Stimulated activated CD4-positive, alpha-beta T cell treated with anti-CD3 and anti-CD28 coated beads, Interleukin-15, amount 100 ng/mL, for 1 hour (primary cell): ENCODE data around the gene ZNF821.
"Not testable (repeated sequence)": the region's sequence is repeated elsewhere in the genome, so short reads cannot be mapped to it uniquely, and the experiment has no call there.

ENCODE experiments used
- DNase-seq, 2 donors: peaks; one replicate each; pipeline ENCODE4 v3.0.0-alpha.2; 2020; ENCODE audit warnings: low read depth in 1 of 2, low spot score in 1 of 2

ZNF821 gene

GRCh38 chr16:71863995-71864394 is 20.0 kb downstream of the ZNF821 start:
- no peak for DNase-seq

- DNase-seq = no peak
Observed at GRCh38 chr16:71859762-71860521, 24.0 kb downstream of the ZNF821 start.

- no peak for DNase-seq
Observed at GRCh38 chr16:71855937-71856662, 27.9 kb downstream of the ZNF821 start.

DNA sequence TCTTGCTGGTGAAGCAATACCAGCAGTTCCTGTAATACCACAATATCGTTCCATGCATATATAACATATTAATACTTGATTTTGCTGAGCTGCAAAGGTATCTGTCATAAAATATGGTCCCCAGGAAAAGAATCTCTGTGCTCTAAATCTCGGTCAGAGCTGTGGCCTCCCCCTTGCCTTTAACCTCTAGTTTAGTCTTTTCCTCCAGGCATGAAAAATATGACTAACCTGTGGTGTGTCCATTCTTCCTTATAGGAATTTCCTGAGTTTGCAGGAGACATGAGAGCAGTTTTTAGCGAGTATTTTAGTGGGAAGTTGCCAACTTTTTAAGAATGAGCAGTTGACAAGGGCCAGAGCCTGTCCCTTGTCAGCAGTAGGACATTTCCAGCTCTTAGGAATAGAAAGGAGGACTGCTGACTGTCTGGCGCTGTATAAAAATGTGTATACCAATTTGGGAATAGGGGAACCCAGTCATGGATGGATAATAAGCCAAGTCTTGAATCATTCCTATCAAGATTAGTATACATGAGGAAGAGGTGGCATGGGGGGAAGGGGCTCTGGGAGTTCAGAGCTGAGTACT is 29.5 kb downstream of the ZNF821 start:
- DNase-seq = no peak

GRCh38 chr16:71853413-71853812 is 30.6 kb downstream of the ZNF821 start:
- DNase-seq = no peak

- DNase-seq = no peak
Observed at GRCh38 chr16:71852561-71852960, 31.4 kb downstream of the ZNF821 start.

DNA sequence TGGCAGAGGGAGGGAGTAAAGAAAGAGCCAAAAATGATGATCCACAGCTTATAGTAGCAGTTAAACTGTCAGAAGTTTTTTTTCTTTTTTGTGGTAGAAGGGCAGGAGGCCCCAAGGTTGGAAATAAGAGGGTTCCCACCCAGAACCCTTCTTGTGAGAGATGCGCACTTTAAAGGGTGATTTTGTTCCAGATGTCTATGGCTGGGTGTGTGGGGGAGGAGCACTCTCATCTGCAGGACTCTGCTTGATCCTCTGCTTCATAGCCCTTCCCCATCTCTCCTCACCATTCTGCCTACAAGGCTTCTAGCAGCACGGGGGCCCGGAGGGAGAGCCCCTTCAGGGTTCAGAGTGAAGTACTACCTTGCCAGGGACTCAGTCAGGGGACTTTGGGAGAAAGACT is 31.8 kb downstream of the ZNF821 start:
- DNase-seq = no peak

DNA sequence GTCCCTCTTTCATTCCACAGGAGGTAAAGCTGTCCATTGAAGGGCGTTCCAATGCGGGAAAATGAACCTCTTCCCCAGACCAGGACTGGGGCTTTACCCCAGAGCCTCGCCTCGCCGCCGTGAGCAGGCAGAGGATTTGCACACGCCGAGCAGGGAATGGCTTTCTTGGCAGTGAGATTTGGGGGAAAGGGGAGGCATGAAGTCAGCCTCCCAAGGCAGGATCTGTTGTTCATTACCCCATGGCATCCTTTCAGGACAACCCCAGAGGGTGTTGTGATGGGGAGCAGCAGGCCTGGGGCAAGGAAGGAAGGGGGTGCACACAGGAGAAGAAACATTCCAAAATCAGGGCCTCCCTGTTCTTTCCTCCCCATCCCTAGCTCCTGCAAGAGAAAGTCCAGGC is 32.2 kb downstream of the ZNF821 start:
- no peak for DNase-seq

DNA sequence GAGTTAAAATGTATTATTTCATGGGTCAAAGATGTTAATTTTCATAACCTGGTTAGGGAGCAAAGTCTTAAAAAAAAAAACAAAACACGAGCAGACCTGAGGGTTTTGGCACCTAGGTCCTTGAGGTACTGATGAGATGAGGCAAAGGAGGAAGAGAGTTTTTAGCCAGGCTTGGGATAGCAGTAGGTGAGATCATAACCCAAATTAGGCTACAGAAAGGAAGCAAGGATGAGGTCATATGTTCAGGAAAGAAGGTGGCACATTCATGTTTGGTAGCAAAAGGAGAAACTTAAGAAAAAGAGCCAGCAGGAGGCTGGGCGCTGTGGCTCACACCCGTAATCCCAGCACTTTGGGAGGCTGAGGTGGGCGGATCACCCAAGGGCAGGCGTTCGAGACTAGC is 35.4 kb downstream of the ZNF821 start:
- no peak for DNase-seq

GRCh38 chr16:71847096-71847495 is 36.9 kb downstream of the ZNF821 start:
- no peak for DNase-seq

GRCh38 chr16:71846431-71846830 is 37.6 kb downstream of the ZNF821 start:
- no peak for DNase-seq

DNA sequence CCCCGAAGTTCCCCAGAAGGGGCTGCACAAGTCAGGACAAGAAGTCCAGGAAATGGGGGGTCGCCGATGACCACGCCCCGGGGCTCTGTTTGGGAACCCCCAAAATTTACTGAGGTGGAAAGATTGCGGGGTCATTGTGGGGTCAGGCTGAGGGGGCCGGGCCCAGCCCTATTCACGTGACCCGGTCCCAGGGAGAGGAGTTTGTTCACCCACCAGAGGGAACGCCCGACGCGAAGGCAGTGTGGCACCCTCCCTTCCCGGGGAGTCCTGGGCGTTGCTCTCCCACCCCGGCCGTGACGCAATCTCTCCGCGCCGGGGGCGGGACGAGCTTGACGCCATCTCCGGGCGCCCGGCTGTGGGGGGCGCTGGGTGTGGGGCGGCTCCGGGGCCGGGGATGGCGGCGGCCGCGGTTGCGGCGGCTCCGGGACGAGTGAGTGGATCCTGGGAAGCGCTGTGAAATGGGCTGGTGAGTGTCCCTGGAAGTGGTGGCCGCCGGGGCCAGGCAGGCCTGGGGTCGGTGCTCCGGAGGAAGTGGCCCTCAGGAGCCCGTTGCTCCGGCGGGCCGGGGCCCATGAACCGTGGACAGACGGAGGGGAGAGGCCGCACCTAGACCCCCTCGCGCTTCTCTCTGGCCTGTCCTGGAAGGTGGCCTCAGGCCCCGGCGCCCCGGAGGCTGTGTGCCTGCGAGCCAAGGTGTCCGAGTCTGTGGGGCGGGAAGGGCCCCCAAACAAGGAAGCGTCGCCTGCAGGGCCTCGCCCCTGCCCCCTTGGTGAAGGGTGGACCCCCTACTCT is 38.1 kb downstream of the ZNF821 start, which contains the start of gene ATXN1L:
Gene ATXN1L (plus strand): TSS at position 338 of the 792 bp plus-strand sequence. CDS start 3,765 bp downstream, outside the sequence.
- peak; percentile 88 to 96 for DNase-seq

DNA sequence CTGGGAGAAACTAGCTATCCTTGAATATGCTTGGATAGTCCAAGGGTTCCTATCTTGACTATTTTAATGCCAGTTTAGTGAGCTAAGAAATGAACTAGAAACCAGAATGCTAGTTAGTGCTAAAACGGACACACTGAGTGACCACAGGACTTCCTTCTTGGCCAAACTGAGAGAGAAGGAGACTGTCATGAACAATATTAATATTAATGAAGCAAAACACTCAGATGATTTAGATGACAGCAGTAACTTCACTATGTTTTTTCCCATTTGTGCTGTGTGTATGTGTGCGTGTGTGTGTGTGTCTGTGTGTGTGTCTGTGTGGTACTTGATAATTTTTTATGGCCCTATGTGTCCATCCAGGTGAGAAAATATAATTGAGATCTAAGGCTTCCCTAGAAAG is 40.4 kb downstream of the ZNF821 start:
- no peak for DNase-seq

DNA sequence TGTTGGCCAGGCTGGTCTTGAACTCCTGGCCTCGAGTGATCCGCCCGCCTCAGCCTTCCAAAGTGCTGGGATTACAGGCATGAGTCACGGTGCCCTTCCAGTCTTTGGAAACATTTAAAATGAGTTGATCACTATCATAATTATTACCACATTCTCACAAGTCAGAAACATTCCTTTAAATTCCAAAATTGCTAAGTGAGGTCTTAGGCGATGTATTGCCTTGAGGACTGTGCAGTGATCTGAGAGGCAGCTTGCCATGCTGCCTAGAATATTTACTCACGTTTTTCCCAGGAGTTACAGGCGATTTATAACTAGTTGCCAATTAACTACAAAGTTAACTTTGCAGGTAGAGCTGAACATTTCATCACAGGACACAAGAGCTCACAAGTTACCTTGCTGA is 43.9 kb downstream of the ZNF821 start:
- DNase-seq = no peak

DNA sequence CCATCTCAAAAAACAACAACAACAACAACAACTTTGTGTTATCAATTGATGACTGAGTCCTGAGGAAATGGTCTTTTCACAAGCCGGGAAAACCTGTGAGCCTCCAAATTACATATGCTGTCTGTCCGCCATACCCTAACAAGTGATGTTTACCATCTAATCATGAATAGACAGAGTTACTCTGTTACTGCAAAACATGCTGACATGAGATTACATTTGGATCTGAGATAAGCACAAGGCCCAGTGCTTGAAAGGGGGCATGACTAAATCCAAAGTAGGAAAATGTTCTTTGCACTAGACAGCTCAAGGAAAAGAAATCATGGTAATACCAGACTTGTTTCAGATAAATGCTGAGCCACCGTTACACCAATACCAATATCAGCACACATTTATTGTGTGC is 46.8 kb downstream of the ZNF821 start:
- no peak for DNase-seq

DNA sequence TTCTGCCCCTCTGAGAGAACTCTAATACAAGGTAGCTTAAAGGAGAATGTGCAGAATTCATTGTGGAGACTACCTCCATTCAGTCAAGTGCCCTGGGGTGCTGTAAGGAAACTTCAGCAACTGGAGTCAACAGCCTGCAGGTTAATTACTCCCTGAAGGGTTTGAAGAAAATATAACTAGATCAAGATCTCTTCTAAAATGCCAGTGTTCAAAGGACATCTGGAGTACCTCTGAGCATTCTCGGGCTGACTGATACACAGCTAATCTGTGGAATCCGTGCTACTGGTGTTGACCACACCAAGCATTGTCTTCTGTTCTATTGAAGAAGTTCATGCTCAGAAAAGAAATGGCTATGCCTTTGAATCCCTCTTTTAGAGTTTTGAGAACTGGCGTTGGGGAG is 49.7 kb downstream of the ZNF821 start:
- no peak for DNase-seq

- DNase-seq = not testable (repeated sequence)
Observed at GRCh38 chr16:71832112-71832511, 51.9 kb downstream of the ZNF821 start.

- not testable (repeated sequence) for DNase-seq
Observed at GRCh38 chr16:71831698-71832097, 52.3 kb downstream of the ZNF821 start.

DNA sequence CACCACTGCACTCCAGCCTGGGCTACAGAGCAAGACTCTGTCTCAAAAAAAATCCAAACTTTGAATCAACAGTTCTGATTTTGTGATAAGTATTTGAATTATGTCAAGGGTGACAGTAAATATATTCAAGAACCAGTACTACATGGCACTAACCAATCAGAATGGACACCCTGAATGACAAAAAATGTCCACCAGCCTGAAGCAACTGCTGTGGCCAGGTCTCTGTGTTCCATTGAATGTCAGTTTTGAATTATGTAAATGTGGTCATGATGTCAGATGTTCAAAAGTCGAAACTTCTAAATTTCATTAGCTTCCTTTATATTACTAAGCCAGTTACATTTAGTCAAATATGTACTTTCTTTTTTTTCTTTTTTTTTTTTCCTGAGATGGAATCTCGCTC is 53.6 kb downstream of the ZNF821 start:
- DNase-seq = no peak

GRCh38 chr16:71826533-71827017 is 57.4 kb downstream of the ZNF821 start:
- DNase-seq = no peak

DNA sequence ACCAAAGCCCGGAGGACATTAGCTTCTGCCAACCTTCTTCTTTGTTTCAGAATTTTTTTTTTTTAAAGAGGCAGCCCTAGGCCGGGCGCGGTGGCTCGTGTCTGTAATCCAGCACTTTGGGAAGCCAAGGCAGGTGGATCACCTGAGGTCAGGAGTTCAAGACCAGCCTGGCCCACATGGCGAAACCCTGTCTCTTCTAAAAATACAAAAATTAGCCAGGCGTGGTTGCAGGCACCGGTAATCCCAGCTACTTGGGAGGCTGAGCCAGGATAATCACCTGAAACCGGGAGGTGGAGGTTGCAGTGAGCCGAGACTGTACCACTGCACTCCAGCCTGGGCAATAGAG is 66.9 kb downstream of the ZNF821 start:
- not testable (repeated sequence) for DNase-seq
